ENCODE data around the gene IL1RAPL1.

The IL1RAPL1 gene

DNA sequence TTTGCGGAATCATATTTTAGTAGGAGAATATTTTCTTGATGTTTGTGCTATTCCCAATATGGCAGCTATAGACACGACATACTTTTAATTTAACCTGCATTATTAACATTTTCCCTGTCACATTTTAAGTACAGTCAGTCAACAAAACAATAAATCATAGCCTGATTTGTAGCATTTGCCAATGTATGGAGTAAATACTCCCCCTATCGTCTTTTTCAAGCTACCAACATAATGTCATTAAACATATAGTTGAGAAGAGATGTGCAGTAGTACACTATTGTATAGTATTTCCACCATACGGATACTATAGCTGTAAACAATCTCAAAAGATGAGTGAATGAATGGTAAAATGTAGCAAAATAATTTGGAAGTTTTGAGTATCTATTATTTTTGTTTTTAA lies 1324.4 kb downstream of the IL1RAPL1 start:
- DNase-seq (ENCODE audit: low spot score) = no peak
- in situ Hi-C loops (cut with MboI; ENCODE audit: low sequenced_read_pairs, unreplicated experiment) = no loop called here
- TF ChIP-seq, protein P1, sequence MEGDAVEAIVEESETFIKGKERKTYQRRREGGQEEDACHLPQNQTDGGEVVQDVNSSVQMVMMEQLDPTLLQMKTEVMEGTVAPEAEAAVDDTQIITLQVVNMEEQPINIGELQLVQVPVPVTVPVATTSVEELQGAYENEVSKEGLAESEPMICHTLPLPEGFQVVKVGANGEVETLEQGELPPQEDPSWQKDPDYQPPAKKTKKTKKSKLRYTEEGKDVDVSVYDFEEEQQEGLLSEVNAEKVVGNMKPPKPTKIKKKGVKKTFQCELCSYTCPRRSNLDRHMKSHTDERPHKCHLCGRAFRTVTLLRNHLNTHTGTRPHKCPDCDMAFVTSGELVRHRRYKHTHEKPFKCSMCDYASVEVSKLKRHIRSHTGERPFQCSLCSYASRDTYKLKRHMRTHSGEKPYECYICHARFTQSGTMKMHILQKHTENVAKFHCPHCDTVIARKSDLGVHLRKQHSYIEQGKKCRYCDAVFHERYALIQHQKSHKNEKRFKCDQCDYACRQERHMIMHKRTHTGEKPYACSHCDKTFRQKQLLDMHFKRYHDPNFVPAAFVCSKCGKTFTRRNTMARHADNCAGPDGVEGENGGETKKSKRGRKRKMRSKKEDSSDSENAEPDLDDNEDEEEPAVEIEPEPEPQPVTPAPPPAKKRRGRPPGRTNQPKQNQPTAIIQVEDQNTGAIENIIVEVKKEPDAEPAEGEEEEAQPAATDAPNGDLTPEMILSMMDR (IDR thresholded peaks at IDR 0.05; ENCODE audit: borderline replicate concordance, control extremely low read depth, extremely low read depth, insufficient read depth, missing control alignments) = peak; percentile 24

DNA sequence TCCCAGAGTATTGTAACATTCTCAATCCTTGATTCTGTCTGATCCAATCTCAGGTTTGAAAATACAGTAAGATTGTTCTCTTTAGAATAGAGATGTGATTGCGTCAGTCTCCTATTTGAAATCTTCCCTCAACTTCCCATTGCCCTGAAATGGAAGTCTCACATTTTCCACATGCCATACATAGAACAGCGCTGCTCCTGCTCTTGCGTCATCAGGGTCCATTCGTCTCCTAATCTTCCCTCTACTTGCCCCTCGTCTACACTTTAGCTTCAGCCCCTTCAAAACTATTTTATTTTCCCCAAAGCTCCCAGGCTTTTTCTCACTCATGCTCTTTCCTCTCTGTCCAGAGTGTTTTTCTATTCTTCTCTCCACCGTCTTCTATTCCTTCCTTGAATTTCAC lies 1326.4 kb downstream of the IL1RAPL1 start:
- in situ Hi-C loops (cut with MboI; ENCODE audit: low sequenced_read_pairs, unreplicated experiment) = no loop called here
- TF ChIP-seq, protein P1 (IDR thresholded peaks at IDR 0.05; ENCODE audit: borderline replicate concordance, control extremely low read depth, extremely low read depth, insufficient read depth, missing control alignments) = no peak
- DNase-seq (ENCODE audit: low spot score) = no peak

DNA sequence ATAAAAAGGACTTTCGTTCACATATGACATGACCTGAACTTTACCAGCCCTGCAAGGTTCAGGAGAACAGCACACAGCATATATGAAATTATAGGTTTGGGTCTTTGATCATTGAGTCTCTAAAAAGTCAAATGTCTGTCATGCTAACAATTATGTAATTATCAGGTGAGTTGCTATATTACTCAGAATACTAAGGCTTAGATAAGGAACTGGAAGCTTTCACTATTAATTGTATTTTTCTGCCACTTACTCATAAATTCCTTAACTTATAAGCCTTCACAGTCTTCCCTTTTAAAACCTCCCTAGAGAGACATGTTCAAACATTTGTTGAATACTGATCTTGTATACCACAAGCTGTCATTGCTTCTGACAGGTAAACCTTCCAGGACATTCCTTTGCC lies 1335.4 kb downstream of the IL1RAPL1 start:
- in situ Hi-C loops (cut with MboI; ENCODE audit: low sequenced_read_pairs, unreplicated experiment) = no loop called here
- no peak for DNase-seq (ENCODE audit: low spot score)
- TF ChIP-seq, protein P1 (IDR thresholded peaks at IDR 0.05; ENCODE audit: borderline replicate concordance, control extremely low read depth, extremely low read depth, insufficient read depth, missing control alignments) = no peak

DNA sequence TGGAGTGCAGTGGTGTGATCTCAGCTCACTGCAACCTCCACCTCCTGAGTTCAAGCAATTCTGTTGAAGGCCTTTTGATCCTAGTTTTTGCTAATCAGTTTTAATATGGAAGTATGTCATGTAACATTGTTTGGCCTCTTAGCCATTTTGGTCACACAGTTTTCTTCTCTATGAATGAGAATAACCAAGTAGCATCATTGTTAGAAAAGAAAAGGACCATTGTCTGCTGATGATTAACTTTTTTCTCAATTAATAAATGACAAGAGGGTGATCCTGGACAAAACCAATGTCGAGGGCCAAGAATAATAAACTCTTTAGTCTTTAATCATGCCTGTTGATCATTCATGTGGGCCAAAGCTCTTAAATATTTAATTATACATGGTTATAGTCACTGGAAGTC lies 1338.8 kb downstream of the IL1RAPL1 start:
- TF ChIP-seq, protein P1 (IDR thresholded peaks at IDR 0.05; ENCODE audit: borderline replicate concordance, control extremely low read depth, extremely low read depth, insufficient read depth, missing control alignments) = no peak
- in situ Hi-C loops (cut with MboI; ENCODE audit: low sequenced_read_pairs, unreplicated experiment) = no loop called here
- no peak for DNase-seq (ENCODE audit: low spot score)

DNA sequence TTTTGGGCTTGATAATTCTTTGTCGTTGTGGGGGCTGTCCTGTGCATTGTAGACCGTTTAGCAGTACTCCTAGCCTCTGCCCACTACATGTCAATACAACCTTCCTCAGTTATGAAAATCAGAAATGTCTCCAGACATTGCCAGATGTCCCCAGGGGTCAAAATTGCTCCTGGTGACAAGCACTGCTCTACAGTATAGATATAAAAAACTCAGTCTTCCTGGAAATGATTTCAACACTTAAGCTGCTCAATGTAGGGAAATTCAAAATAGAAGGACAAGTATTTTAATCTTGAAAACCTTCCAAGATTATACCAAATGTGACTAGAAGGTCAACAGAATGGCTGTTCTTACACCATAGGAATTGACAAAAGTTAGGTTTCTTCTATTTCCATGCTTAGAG lies 1339.4 kb downstream of the IL1RAPL1 start:
- TF ChIP-seq, protein P1 (IDR thresholded peaks at IDR 0.05; ENCODE audit: borderline replicate concordance, control extremely low read depth, extremely low read depth, insufficient read depth, missing control alignments) = no peak
- in situ Hi-C loops (cut with MboI; ENCODE audit: low sequenced_read_pairs, unreplicated experiment) = no loop called here
- no peak for DNase-seq (ENCODE audit: low spot score)

DNA sequence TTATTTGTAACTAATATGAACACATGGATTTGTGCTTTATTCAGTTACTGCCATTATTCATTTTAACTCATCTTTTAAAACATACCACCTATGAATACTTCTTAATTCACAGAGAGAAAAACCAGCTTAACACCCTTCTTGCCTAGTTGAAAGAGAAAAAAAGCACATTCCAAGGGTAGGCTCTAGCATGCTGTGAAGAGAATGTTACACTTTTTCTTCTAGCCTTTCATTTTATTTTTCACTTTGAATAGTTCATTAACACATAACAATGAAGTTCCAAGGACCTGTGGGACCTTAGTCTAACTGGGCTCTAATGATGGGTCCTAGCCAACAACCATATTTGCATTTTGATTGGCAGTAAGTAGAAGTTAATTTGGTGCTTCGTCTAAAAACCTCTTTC lies 1348.2 kb downstream of the IL1RAPL1 start:
- no peak for DNase-seq (ENCODE audit: low spot score)
- in situ Hi-C loops (cut with MboI; ENCODE audit: low sequenced_read_pairs, unreplicated experiment) = no loop called here
- TF ChIP-seq, protein P1 (IDR thresholded peaks at IDR 0.05; ENCODE audit: borderline replicate concordance, control extremely low read depth, extremely low read depth, insufficient read depth, missing control alignments) = no peak

DNA sequence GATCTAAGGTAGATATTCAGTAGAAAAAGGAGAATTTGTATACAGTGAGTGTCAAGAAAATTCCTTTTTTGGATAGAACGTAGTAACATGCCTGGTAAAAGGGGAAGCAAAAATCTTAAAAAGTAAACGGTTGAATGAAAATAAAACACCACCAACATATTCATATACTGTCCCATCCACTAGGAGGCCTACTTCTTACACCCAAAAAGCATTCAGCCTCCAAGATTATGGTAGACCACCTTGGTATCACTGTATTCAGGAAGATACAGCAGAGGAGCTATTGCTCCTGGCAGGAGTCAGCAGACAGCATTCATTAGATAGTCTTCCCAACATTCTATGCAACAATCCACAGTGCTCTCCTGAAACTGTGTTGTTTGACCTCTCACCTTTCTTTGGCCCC lies 1353.5 kb downstream of the IL1RAPL1 start:
- TF ChIP-seq, protein P1 (IDR thresholded peaks at IDR 0.05; ENCODE audit: borderline replicate concordance, control extremely low read depth, extremely low read depth, insufficient read depth, missing control alignments) = no peak
- in situ Hi-C loops (cut with MboI; ENCODE audit: low sequenced_read_pairs, unreplicated experiment) = no loop called here
- DNase-seq (ENCODE audit: low spot score) = no peak

All from GM13976 (cell line).